GM19438 (cell line): ENCODE data around the gene TFEB.

Source experiments
- ATAC-seq: cut with Tn5 transposase; IDR thresholded peaks from one replicate; pipeline ENCODE4 v1.9.1; 2021; ENCODE audit warnings: low read depth; ENCODE audit not compliant: unreplicated experiment

The TFEB gene

DNA sequence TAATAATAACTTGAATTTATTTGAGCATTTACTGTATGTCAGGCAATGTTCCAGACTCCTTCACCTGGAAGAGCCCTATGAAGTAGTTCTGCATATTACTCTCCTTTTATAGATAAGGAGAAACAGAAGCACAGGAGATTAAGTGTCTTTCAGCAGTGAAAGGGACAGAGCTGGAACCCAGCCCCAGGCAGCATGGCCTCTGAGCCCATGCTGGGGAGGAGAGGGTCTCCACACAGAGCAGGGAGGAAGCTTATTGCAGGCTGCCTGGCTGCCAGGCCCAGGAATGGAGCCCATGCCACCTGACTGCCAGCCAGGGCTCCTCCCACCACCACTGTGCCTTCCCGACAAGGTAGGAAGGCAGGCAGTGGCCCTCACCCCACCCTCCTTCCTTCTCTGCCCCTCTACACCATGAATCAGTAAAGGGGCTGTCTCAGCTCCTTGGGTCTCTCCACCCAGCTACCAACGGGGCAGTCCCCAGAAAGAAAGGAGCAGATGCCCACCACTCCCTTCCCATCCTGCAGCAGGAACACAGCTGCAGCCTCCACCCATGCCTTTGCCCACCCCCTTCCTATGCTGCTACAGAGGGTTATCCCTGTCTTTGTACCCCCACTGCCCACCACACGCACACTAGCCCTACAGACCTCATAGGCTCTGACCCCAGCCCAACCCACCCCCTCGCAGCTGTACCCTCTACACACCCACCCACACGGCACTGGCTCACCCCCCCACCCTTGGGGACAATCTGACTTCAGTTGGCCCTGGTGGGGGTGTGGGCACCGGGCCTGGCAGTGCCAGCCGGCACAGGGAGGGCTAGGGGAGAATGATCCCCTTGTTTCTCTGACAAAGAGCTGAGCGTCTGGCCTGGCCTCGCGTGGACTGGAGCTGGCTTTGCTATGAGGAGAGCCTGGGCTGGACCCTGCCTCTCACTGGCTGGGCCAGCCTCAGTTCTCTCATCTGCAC, 41.8 kb downstream of the TFEB start:
- ATAC-seq: no peak

DNA sequence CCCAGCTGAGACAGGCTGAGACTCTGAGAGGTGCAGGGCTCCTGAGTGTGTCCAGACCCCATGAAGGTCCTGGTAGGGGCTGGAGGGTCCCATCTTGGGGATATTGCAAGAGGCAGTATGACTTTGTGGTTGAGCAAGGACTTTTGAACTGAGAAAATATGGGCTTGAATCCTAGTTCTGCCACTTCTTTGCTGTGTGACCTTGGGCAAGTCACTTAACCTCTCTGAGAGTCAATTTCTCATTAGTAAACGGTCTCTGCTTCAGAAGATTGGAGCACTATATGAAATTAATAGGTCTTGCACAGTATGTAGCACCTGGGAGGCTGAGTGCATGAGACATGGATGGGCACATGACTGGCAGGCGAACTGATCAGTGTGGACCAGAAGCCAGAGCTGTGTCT, 42.7 kb downstream of the TFEB start:
- no peak for ATAC-seq

DNA sequence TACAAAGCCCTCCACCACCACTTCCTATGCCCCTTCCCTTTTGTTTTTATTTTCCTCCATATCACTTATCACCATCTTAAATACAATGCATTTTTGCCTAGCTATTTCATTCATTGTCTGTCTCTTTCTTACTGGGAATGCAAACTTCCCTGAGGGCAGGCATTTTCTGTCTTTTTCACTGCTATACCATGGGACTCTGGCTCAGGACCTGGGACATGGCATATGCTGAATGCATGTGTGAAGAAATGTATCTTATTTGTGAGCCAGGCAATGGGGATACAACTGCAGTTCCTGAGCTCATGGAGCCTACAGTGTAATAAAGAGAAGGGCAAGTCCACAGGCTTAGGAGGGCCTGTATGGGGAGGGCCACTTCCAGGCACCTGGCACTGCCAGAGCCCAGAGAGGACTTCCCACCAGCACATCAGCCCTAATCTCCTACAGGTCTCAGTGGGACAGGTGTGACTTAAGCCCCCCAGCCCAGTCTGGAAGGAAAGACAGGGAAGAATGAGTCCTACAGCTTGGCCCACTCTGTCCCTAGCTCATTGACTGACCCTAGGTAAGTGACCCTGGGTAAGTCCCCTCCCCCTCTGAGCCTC, 43.2 kb downstream of the TFEB start:
- ATAC-seq: no peak

DNA sequence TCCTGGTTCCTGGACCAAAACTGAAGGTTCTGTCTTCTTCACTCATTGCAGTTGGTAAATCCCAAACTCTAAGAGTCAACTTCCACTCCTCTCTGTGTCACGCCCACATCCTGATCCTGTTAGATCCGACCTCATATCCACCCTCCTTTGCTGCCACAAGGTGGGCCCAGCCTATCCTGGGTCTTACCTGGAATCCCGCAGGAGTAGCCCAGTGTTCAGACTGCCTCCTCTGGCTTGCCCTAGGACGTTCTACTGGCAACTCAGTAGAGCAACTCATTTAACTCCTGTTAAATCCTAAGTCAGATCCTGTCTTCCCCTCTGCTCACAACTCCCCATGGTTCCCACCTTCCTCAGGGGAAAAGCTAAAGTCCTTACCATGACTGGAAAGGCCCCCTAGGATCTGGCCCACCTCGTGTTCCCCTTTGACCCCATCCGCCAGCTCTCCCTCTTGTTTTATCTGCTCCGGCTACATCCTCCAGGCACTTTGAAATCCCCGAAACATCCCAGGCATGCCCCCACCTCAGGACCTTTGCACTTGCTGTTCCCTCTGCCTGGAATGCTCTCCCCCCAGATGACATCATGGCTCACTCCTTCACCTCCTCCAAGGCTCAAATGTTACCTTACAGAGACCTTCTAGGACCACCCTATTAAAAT, 43.9 kb downstream of the TFEB start:
- ATAC-seq: no peak

DNA sequence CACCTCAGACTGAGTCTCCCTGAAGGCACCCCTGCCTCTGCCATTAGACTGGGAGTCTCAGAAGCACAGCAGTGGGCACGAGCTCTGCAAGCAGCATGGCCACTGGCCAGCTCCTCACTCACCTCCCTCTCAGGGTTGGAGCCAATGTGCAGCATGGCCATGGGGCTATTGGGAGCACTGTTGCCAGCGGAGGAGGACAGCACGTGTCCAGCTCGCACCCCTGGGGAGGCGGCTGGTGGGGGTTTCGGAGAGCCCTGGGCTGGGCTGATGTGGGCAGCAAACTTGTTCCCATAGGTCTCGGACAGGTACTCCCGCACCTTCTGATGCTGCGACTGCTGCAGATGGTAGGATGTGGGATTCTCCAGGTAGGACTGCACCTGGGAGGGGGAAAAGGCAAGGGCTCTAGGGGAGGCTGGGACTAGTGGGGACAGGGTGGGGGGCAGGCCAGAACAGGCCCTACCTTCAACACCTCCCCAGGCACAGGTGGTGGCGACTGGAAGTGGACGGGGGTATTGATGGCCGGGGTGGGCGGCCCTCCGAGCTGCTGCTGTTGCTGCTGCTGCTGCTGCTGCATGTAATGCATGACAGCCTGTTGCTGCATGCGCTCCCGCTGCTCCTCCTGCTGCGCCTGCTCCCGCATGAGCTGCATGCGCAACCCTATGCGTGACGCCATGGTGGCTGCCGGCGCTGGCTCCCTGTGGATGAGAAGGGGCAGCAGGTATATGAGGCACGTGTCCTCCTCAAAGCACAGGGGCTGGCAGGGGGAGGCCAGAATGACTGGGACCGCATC, 44.7 kb downstream of the TFEB start:
- ATAC-seq: no peak

DNA sequence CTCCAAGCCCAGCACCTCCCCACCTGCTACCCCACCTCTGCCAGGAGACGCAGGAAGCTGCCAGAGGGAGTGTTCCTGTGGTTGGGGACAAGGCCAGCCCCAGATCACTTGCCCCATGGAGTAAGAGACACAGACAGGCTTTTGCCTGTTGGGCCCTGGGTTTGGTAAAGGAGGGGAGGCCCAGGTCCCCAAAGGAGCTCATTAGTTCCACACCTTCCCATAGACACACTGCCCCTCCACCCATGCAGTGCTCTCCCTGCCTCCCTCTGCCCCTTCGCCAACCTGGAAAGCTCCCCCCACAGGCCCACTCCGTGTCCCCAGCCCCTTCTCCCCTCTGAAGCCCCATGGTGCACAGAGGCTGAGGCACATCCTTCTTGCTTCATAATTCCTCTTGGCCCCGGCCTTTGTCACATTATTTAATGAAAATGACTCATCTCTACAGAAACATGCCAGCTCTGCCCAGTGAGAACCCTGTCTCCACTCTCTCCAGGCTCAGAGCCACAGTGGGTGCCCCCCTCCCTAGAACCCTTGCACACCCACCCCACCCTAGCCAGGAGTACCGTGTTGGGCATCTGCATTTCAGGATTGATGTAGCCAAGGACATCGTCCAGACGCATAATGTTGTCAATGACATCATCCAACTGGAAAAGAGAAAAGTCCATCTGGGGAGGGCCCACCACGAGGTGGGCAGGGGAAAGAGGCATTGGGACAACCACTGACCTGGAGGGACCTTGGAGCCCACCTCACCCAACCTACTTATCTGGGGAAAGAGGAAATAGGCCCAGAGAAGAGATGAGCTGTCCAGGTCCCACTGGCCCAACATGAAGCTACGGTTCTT, 46.0 kb downstream of the TFEB start:
- no peak for ATAC-seq

DNA sequence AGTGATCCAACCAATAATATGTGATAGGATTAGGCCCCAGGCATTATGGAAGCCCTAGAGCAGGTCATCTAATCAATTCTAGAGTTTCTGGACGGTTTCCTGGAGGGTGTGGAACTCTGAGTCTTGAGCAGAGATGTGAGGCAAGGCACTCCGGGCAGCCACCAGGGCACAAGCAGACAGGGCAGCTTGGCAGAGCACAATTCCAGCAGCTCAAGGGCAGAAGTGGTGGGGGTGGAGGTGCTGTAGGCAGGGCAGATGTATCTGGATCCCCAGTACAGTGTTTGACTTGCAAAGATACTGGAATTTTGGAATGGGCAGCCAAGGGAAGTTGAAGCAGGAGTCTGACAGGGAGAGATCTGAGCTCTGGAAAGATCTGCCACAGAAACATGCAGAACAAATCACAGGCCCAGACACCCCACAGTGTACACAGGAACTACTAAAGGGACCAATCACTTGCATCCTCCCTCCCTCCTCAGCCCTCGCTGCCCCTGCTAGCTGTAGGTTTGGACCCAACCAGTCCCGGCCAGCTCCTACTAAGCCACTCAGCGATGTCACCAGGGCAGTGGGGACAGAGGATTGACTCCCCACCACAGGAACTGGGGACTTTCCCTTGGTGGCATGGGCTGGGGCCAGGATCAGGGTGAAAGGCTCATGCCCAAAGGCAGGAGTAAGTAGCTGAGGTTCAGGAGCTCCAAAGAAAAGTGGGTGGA, 47.0 kb downstream of the TFEB start:
- no peak for ATAC-seq

DNA sequence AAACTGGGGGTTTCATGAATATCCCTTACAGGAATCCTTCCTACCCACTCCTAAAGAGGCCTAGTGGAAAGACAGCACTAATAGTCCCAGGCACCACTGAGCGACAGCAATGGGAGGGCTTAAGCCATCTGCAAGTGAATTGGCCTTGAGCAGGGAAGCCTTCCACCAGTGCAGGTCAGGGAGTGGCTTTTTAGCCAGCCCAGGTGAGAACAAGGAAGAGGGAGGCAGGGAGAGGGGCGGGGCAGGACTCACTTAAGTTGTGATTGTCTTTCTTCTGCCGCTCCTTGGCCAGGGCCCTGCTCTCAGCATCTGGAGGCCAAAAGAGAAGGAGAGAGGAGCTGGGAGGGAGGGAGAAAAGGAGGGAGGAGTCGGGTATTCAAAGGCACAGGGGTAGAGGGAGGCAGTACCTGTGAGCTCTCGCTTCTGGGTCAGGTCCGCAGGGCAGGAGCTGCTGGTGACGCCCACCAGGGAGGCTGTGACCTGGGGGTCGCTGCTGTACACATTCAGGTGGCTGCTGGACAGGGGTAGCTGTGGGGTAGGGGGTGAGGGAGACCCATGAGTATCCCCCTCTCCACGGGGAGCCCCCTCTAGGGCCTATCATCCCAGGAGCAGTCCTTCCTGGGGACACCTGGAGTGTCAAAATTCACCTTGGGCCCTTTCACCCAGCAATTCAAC, 47.8 kb downstream of the TFEB start:
- no peak for ATAC-seq

DNA sequence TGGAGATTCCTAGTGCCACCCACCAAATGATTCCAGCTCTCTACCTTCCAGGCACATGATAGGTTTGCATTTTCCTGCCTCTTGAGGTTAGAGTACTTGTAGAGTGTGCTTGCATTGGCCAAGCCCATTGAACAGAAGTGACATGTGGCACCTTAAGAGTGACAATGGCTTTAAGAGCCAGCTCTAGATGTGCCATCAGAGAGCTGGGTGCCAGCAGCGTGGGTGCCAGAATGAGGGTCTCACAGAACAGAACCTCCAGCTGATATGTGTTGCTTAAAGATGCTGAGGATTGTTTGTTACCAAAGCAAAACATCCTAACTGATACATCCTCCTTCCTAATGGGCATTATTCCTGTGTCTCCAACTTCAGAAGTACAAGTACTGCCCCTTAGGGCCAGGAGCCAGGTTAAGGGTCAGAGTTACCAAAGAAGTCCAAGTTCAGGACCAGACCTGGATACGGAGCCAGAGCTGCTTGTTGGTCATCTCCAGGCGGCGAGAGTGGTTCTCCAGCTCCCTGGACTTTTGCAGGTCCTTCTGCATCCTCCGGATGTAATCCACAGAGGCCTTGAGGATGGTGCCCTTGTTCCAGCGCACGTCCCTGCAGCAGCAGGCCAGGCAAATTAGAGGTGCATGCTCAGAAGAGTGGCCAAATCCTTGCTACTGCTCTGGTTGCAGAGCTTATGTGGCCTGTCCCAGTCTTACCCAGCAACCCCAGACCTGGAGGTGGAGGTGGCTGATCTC, 49.6 kb downstream of the TFEB start:
- no peak for ATAC-seq

DNA sequence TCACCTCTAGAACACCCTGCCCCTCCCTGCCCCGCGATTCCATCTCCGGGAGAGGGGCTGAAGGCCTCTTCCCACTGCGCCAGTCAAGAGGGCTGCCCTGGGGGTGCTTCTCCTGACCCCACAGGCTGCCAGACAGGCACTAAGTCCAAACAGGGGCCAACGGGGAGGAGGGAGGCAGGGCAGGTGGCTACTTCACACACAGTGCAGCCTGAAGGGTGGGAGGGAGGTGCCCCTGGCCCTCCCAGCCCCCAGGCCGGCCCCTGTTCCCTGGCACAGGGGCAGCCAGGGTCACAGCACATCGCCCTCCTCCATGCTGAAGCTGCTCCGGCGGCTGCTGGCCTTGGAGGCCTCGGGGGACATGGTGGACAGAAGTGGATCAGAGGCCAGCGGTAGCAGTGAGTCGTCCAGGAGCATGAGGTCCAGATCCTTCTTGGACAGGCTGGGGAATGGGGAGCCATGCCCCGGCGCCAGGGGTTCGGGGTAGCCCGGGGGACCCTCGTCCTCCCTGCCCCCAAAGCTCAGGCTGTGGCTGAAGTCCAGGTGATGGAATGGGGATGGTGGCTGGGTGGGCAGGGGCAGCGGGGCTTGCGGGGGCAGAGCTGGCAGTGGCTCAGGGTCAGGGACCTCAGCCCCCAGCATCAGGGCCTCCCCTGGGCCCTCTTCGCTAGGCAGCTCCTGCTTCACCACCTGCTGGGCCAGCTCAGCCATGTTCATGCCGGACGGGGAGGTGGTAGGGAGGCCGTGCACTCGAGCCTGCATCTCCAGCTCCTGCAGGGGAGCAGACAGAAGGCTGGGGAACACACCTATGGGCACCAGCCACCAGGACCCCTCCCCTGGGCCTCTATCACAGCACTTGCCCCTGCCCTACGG, 50.9 kb downstream of the TFEB start:
- ATAC-seq: no peak

DNA sequence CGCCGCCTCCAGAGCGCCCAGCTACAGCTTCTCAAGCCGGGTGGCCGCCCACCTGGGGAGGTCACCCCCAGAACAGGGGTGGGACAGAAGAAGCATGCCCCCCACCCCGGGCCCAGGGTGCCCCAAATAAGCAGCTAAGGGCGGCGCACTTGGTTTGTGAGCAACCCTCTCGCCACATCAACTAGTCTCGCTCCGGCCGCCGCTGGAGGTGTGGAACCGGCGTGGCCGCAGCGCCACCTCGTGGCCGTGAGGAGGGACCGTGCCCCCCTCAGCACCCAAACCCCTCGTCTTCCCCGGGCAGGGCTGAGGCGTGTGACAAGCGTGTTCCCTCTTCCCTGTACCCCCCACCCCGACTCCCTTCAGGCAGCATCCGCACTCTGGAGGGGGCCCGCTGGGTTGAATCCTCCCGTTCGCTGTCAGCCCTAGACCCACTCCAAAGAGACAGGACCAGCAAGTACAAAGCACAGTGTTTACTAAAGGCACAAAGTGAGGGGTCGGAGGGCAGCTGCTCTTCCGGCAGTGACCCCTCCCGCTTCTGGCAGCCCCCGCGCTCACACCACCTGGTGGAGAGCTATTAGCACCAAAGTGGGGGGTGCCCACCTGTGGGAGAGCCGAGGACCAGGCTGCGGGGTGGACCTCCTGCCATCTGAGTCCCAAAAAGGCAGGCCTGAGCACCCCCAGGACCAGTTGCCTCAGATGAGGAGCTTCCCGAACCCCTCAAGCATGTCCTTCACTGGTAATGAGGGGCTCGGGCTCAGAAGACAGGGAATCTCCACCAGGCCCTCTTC, 51.7 kb downstream of the TFEB start:
- ATAC-seq: peak; percentile 70

DNA sequence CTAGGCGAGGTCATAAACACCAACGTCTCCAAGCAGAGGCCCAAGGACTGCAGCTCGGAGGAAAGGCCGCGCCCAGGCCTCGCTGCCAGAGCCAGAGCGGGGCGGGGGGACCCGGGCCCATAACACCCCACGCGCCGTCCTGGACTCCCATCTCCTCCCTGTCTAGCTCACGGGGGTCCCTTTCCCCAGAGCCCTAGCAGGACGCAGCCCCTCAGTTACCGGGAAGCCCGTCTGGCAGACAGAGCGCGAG, 52.2 kb downstream of the TFEB start:
- ATAC-seq: no peak

DNA sequence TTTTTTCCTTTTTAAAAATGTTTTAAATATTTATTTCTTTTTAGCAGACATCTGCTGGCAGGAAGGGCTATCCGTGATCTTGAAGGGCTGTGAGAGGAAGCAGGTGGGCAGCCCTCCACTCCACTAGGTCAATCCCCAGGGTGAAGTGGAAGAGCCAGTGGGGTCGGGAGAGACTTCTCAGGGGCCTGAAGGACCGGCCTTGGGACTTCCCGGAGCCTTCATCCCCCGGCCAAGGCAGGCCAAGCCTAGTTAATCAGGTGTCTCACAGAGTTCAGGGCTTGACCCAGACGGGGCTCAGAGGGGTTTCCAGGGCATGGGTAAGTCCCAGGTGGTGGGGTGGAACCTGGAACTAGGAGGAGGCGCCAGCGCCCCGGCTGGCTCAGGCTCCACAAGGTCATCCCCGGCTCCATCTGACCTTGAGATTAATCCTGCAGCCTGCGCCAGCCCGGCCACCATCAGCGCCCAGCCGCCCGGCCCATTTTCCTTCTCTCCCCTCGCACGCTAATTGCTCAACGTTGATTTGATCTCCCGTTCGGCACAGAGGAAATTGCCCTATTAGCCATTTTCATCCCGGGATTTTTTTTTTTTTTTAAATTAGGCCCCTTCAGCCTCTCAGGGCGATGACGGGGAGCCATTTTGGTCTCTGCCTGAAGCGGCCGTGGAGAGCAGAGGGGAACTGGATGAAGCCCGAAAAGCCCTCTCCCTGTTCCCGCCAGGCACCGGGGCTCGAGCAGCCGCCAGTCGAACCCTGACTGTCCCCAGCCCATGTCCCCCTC, 52.7 kb downstream of the TFEB start:
- no peak for ATAC-seq

DNA sequence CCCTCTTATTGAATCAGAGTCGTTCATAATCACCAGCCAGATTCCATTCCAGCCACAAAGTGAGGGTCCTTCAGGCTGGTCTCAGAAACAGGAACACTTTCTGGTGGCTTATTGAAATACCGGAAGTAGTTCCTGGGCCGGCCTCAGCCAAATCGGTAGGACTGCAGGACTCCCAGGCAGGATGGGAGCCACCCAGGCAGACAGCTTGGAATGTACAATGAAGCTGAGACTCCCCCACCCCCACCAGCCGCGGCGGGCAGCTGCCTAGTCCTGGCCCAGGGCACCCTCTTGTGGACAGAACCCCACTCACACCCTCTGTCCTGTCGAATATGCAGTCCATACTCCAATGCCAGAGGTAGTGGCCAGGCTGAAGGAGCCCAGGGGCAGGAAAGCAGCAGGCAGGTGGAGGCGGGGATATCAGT, 53.3 kb downstream of the TFEB start:
- no peak for ATAC-seq

DNA sequence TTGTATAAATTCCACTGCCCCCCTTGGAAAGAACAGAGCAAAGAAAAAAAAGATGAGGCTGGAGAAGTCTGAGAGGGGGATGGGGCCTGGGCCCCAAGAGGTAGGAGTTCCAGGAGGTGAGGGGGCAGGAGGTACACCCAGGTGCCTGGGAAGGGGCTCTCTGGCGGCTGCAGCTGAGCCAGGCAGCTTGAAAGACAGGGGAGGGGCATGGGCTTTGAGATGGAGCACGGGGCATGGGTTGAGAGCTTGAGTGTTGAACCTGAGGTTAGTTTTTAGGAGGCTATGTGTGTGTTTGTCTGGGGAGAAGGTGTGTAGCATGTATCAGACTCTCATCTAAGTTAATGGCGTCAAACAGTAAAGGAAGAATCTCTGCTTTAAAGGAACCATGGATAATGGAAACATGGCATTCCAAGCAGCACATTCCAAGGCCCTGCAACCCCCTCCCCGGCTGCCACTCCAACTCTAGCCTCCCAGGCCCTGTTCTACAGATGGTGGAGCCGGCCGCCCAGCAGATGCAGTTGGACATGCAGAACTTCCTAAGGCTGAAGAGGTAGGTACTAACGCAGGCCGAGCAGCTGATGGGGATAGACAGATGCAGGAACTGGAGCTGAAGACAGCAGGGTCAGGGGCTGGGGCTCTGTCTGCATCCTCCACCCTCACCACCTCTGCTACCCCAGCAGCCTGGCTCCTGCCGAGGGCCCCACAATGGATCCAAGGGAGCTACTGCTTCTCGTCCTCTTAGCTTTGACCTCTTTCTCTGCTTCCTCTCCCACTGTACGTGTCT, 55.0 kb downstream of the TFEB start:
- no peak for ATAC-seq
